SU-DHL-6 (cell line): ENCODE results near the gene TOGARAM2.

Experiments
- CTCF ChIP-seq: fragments of 200-600 bp; sonication (generic); IDR thresholded peaks from one replicate; pipeline ENCODE4 v1.5.1; 2017; ENCODE audit warnings: antibody characterized with exemption, mild to moderate bottlenecking, low read length, moderate library complexity; ENCODE audit not compliant: insufficient read depth, poor library complexity, severe bottlenecking
- EZH2phosphoT487 ChIP-seq: fragments of 200-600 bp; sonication (generic), shearing (Covaris generic); conservative IDR thresholded peaks from 2 replicates; pipeline ENCODE4 v1.6.1; 2018; ENCODE audit warnings: mild to moderate bottlenecking, antibody characterized with exemption, low read length, moderate library complexity, mixed read lengths

- no peak for TF ChIP-seq CTCF
- no peak for TF ChIP-seq EZH2phosphoT487
Observed at GRCh38 chr2:29044459-29044858, 63.4 kb downstream of the TOGARAM2 start.
